Measurements from ENCODE around the gene PDE8B.

GRCh38 chr5:77444356-77444755, 233.9 kb downstream of the PDE8B start:
- no peak for TF ChIP-seq POLR2A (IDR thresholded peaks at IDR 0.05)
- TF ChIP-seq CTCF (IDR thresholded peaks at IDR 0.05): no peak
